SK-N-SH (cell line): Measurements from ENCODE around the gene GANAB. TPM values are rescaled to one million over a fixed set of nuclear protein-coding genes. Genes with fewer than 3 reads are reported as not detected.
A peak's percentile ranks its signal among the peaks of the same experiment; 100 is the strongest.

Experiments used
- CTCF ChIA-PET: fragments of 300-600, 350-600 bp; formaldehyde crosslinking; extraction: SDS; loops from one replicate; lab custom pipeline; 2021; lab: Yijun Ruan, JAX
- POLR2A ChIA-PET: fragments of 350-600 bp; sonication (Branson Sonifier 250); formaldehyde crosslinking; extraction: SDS; loops from one replicate; lab custom pipeline; 2020; ENCODE audit warnings: antibody characterized with exemption, inconsistent platforms; lab: Yijun Ruan, JAX
- DNase-seq: peaks from one replicate; pipeline ENCODE4 v3.0.0; 2012
- H2AFZ ChIP-seq: fragments of 200-600 bp; sonication (generic); 2 replicates; pipeline ENCODE4 v1.8.1; 2016; ENCODE audit warnings: antibody characterized with exemption, mild to moderate bottlenecking, low read depth
- H3F3A ChIP-seq: fragments of 200-600 bp; sonication (generic); replicated peaks from 2 replicates; pipeline ENCODE3; 2016; ENCODE audit warnings: antibody characterized with exemption, mild to moderate bottlenecking; ENCODE audit not compliant: insufficient read depth
- H3K27ac ChIP-seq, 2 experiments: fragments of 200-500 bp in 1 of 2; fragments of 200-600 bp in 1 of 2; sonication (Bioruptor generic) in 1 of 2; sonication (generic), shearing (Covaris generic) in 1 of 2; 2 replicates each; pipeline versions ENCODE4 v1.5.1 to v1.6.1; 2014 to 2016; ENCODE audit warnings: low read depth in 2 of 2, inconsistent platforms in 1 of 2, low read length in 1 of 2, mild to moderate bottlenecking in 1 of 2, mixed read lengths in 1 of 2
- H3K27me3 ChIP-seq: fragments of 200-600 bp; sonication (generic), shearing (Covaris generic); 2 replicates; pipeline ENCODE4 v1.6.1; 2016; ENCODE audit warnings: mixed run types; ENCODE audit not compliant: insufficient read depth
- H3K36me3 ChIP-seq, 2 experiments: fragments of 200-500 bp in 1 of 2; fragments of 200-600 bp in 1 of 2; sonication (Bioruptor generic) in 1 of 2; sonication (generic) in 1 of 2; replicated peaks in 1 of 2; 2 replicates each; pipeline versions ENCODE3 to v1.5.1; 2014 to 2016; ENCODE audit warnings: low read length in 1 of 2, mild to moderate bottlenecking in 1 of 2; ENCODE audit not compliant: insufficient read depth in 2 of 2, control insufficient read depth in 1 of 2
- H3K4me1 ChIP-seq, 2 experiments: fragments of 200-500 bp in 1 of 2; fragments of 200-600 bp in 1 of 2; sonication (Bioruptor generic) in 1 of 2; sonication (generic), shearing (Covaris generic) in 1 of 2; 2 replicates each; pipeline versions ENCODE4 v1.5.1 to v1.6.1; 2014 to 2016; ENCODE audit warnings: low read depth in 1 of 2, low read length in 1 of 2, mixed run types in 1 of 2; ENCODE audit not compliant: insufficient read depth in 2 of 2, control insufficient read depth in 1 of 2
- H3K4me2 ChIP-seq: fragments of 200-600 bp; sonication (generic), shearing (Covaris generic); 2 replicates; pipeline ENCODE4 v1.6.1; 2017; ENCODE audit warnings: mixed run types
- H3K4me3 ChIP-seq, 2 experiments: fragments of 200-500 bp in 1 of 2; fragments of 200-600 bp in 1 of 2; sonication (Bioruptor generic) in 1 of 2; sonication (generic), shearing (Covaris generic) in 1 of 2; 2 replicates each; pipeline versions ENCODE4 v1.5.1 to v1.8.1; 2014 to 2016; ENCODE audit warnings: low read depth in 2 of 2, inconsistent platforms in 1 of 2, low read length in 1 of 2, mild to moderate bottlenecking in 1 of 2, mixed read lengths in 1 of 2, moderate library complexity in 1 of 2
- H3K79me2 ChIP-seq: fragments of 200-600 bp; sonication (generic); 2 replicates; pipeline ENCODE4 v1.8.1; 2017; ENCODE audit warnings: mild to moderate bottlenecking; ENCODE audit not compliant: insufficient read depth
- H3K9ac ChIP-seq: fragments of 200-600 bp; sonication (generic); 2 replicates; pipeline ENCODE4 v1.6.1; 2017; ENCODE audit warnings: mixed run types
- H3K9me2 ChIP-seq: fragments of 200-600 bp; sonication (generic); 2 replicates; pipeline ENCODE4 v1.6.1; 2017; ENCODE audit warnings: mixed run types
- H3K9me3 ChIP-seq: fragments of 200-600 bp; sonication (generic); 2 replicates; pipeline ENCODE4 v1.6.1; 2017; ENCODE audit warnings: mixed run types, mild to moderate bottlenecking, moderate library complexity
- H4K20me1 ChIP-seq: fragments of 200-600 bp; sonication (generic); 2 replicates; pipeline ENCODE4 v1.6.1; 2017; ENCODE audit warnings: mild to moderate bottlenecking, mixed run types; ENCODE audit not compliant: insufficient read depth
- CHD2 ChIP-seq: fragments of 150-350 bp; IDR thresholded peaks from 2 replicates; pipeline ENCODE4 v1.6.1; 2018; ENCODE audit warnings: low read length; ENCODE audit not compliant: partially characterized antibody
- CTCF ChIP-seq: fragments of 200-600 bp; sonication (generic); IDR thresholded peaks from 2 replicates; pipeline ENCODE4 v1.6.1; 2017; ENCODE audit warnings: antibody characterized with exemption, mild to moderate bottlenecking, moderate library complexity
- FOSL2 ChIP-seq: IDR thresholded peaks from 2 replicates; pipeline ENCODE4 v1.4.0; 2012; ENCODE audit warnings: low read depth, mild to moderate bottlenecking, moderate library complexity, borderline replicate concordance
- FOXJ3 ChIP-seq: sonication (generic); formaldehyde crosslinking; IDR thresholded peaks from 2 replicates; pipeline ENCODE4 v1.5.1; 2020; ENCODE audit warnings: mild to moderate bottlenecking, missing genetic modification reagents
- FOXM1 ChIP-seq: IDR thresholded peaks from 2 replicates; pipeline ENCODE4 v1.4.0; 2012; ENCODE audit warnings: low read depth, mild to moderate bottlenecking
- PBX3 ChIP-seq: IDR thresholded peaks from 2 replicates; pipeline ENCODE4; 2012
- RAD21 ChIP-seq: IDR thresholded peaks from 2 replicates; pipeline ENCODE4 v1.6.1; 2012; ENCODE audit warnings: mild to moderate bottlenecking, low read length
- RXRA ChIP-seq: IDR thresholded peaks from 2 replicates; pipeline ENCODE4 v1.4.0; 2012; ENCODE audit warnings: low read depth, mild to moderate bottlenecking, borderline replicate concordance
- SIN3A ChIP-seq: IDR thresholded peaks from 2 replicates; pipeline ENCODE4 v1.6.1; 2012; ENCODE audit warnings: low read depth, mild to moderate bottlenecking, low read length, moderate library complexity, borderline replicate concordance
- TAF1 ChIP-seq: IDR thresholded peaks from 2 replicates; pipeline ENCODE4 v1.6.1; 2012; ENCODE audit warnings: low read depth, mild to moderate bottlenecking, low read length, moderate library complexity, borderline replicate concordance
- TCF12 ChIP-seq: IDR thresholded peaks from 2 replicates; pipeline ENCODE4 v1.4.0; 2012
- USF1 ChIP-seq: IDR thresholded peaks from 2 replicates; pipeline ENCODE4 v1.4.0; 2012; ENCODE audit warnings: low read depth, borderline replicate concordance
- YY1 ChIP-seq: IDR thresholded peaks from 2 replicates; pipeline ENCODE4 v1.4.0; 2012; ENCODE audit warnings: low read depth, mild to moderate bottlenecking
- WGBS: methylation state at CpG from one replicate; pipeline ENCODE4 v1.1.6; 2017; ENCODE audit warnings: low lambda C conversion rate; 5-methylcytosine and 5-hydroxymethylcytosine counted together
- polyA plus RNA-seq, 3 experiments: library from polyadenylated mRNA; depleted of rRNA; stranded (reverse); fragments of >200 nt; gene quantifications; 2 replicates each; pipeline ENCODE4 v1.2.3, GENCODE V29; 2012
- TF ChIP-seq, protein P1 (sequence below): fragments of 150-350 bp; IDR thresholded peaks from 2 replicates; pipeline ENCODE4 v1.6.1; 2017; ENCODE audit warnings: antibody characterized with exemption, low read length, low read depth, borderline replicate concordance

Gene GANAB
- polyA plus RNA-seq, 1 of the 3 experiments (the other 2 are of a cell fraction): 275 TPM

DNA sequence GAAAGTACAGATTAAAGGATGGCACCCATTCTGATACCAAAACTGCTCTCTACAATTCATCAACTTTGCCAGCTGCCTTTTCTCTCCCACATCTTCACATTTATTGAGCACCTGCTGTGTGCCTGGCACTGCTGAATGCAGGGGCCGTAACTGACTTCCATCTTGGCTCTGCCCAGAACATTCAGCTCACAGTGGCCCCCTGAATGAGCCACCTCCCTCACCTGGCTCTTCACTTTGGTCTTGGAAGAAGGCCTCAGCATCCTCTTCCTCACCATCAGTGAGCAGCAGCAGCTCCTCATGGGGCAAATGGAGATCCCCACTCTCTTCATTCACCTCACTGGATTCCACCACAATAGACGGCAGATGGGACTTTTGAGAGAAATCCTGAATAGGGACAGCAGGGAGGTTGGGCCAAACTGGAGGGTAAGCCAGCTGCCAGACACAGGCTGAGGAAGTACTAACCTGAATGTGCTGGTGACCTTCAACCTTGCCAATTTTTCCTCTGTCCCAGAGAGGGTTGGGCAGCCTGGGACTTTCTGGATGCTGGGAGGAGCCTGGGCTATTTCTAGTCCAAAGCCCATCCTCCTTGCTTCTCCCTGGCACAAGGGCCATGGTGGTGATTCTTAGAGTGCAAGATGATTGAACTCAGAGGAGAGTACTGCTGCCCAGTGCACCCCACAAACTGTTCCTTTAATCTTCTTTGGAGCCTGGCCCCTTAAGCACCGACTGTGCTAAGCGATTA lies 23.2 kb upstream of the GANAB start (continued):
- no peak for TF ChIP-seq YY1
- no peak for TF ChIP-seq FOXJ3 (CRISPR knock-in tag)
- TF ChIP-seq FOXM1: no peak
- TF ChIP-seq RXRA: no peak
- no peak for TF ChIP-seq TCF12
- TF ChIP-seq CTCF: no peak
- no peak for TF ChIP-seq FOSL2
- no peak for TF ChIP-seq RAD21
- no peak for TF ChIP-seq TAF1

GRCh38 chr11:62667460-62667859 lies 21.0 kb upstream of the GANAB start:
- H2AFZ ChIP-seq: no peak overlapping the region
- TF ChIP-seq YY1 (no peak), RXRA (no peak), SIN3A (no peak), PBX3 (no peak), CTCF (no peak), TCF12 (no peak), CHD2 (no peak), USF1 (no peak)
- TF ChIP-seq, protein P1, sequence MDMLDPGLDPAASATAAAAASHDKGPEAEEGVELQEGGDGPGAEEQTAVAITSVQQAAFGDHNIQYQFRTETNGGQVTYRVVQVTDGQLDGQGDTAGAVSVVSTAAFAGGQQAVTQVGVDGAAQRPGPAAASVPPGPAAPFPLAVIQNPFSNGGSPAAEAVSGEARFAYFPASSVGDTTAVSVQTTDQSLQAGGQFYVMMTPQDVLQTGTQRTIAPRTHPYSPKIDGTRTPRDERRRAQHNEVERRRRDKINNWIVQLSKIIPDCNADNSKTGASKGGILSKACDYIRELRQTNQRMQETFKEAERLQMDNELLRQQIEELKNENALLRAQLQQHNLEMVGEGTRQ: no peak
- TF ChIP-seq, all 33 proteins: peak for 0
- peak overlapping the region; percentile 96 for H3K4me2 ChIP-seq
- H3K9ac ChIP-seq: no peak overlapping the region
- no peak for DNase-seq
- peaks cover 38% of the 10 kb centered on the region for H3F3A ChIP-seq
- H3K27me3 ChIP-seq: no peaks in the 10 kb centered on the region
- H3K9me2 ChIP-seq: no peaks in the 10 kb centered on the region
- no peak overlapping the region for H3K4me3 ChIP-seq
- H3K36me3 ChIP-seq: peaks cover 20 to 24% of the 10 kb centered on the region in 2 experiments
- peaks cover 16 to 22% of the 10 kb centered on the region in 2 experiments; a peak in 3 of 4 replicates for H3K4me1 ChIP-seq
- CTCF ChIA-PET: interaction anchor here (0.8 to 1.8 kb wide), 5 partner anchors 13 to 119 kb away, joined by 3 to 6 read pairs (median 4); partner anchors contain the start of genes BSCL2, GNG3 and INTS5
- peaks cover 74% of the 10 kb centered on the region for H3K79me2 ChIP-seq
- POLR2A ChIA-PET: interaction anchor here (0.6 to 3.4 kb wide), 5 partner anchors 19 to 174 kb away, joined by 3 to 17 read pairs (median 3); partner anchors contain the start of genes EEF1G, HNRNPUL2 and TTC9C
- WGBS: 89% methylated on average over 2 of the region's 2 CpGs
- no peaks in the 10 kb centered on the region for H4K20me1 ChIP-seq
- H3K9me3 ChIP-seq: no peaks in the 10 kb centered on the region
- peak overlapping the region in 1 of 2 experiments; percentile 92; a peak in 2 of 4 replicates for H3K27ac ChIP-seq
